Middle frontal gyrus (tissue), 1 donor: ENCODE results near the gene MUL1.

Source experiments
- DNase-seq: peaks from one replicate; pipeline ENCODE4 v3.0.0-alpha.2; 2015; ENCODE audit warnings: low spot score; ENCODE audit errors: extremely low spot score

Gene MUL1

GRCh38 chr1:20472121-20472520 is 35.8 kb downstream of the MUL1 start:
- DNase-seq: no peak

DNA sequence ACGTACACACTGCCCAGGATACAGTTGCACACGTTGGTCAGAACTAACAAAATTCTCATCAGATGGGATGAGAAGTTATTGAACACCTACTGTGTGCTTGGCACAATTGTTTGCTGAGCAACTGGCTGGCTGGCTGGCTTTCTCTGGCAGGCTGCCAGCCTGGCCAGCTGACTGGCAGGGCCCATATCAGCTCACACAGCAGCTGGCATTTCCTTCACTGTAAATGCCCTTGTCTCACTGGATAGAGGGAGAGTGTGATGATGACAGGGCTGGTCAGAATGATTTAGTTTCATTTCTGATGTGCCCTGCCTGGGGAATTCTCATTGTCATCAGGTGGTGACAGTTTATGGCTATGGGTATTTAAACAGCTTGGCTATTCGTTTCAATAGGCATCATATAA is 37.8 kb downstream of the MUL1 start:
- no peak for DNase-seq

DNA sequence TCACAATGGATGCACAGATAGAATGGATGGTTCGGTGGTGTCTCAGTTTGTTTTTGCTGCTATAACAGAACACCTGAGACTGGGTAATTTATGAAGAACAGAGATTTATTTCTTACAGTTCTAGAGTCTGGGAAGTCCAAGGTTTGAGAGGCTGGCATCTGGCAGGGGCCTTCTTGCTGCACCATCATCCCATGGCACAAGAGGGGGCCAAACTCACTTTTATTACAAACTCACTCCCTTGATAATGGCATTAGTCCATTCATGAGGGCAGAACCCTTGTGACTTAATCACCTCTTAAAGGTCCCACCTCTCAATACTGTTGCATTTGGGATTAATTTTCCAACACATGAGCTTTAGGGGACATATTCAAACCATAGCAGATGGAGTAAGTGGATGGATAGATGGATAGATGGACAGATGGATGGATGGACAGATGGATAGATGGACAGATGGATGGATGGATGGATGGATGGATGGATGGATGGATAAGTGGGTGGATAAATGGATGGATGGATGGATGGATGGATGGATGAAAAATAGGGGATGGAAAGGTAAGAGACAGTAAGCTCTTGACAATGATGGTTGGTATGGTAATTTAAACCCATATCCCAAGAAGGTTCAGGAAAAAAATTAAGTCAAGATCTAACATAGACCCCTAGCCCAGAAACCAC is 38.4 kb downstream of the MUL1 start:
- no peak for DNase-seq

DNA sequence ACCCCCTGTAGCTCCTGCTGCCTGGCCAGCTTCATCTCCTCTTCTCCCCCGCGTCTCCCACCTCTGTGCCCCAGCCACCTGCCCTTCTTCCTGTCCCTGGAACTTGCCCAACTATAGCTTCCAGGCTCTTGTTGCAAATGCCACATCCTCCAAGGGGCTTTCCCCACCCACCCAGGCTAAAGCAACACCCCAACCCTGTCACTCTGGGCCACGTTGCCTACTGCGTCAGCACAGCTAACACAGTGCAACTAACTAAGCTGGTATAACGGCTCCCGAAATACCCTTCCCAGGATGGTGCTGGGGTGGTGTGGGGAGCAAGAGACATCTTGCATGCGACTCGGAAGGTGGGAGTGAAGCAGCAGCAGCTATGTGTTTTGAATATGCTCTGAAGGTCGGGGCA is 41.7 kb downstream of the MUL1 start:
- no peak for DNase-seq

- no peak for DNase-seq
These were observed 42.8 kb downstream of the MUL1 start for GRCh38 chr1:20465187-20465586.

DNA sequence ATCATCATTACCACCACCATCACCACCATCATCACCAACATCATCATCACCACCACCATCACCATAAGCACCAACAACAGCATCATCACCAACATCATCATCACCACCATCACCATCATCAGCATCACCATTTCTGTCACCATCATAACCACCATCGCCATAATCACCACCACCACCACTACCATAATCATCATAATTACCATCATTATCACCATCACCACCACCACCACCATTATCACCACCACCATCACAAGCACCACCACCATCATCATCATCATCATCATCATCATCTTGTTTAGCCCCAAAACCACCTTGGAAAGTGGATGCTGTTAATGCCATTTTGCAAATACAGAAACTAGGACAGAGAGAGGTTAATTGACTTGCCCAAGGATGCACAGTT is 44.4 kb downstream of the MUL1 start:
- no peak for DNase-seq

- no peak for DNase-seq
These were observed 45.6 kb downstream of the MUL1 start for GRCh38 chr1:20462397-20462796.

GRCh38 chr1:20458717-20459116 is 49.2 kb downstream of the MUL1 start:
- DNase-seq: no peak

- no peak for DNase-seq
These were observed 53.9 kb downstream of the MUL1 start for GRCh38 chr1:20454004-20454403.

GRCh38 chr1:20449735-20450311 is 58.1 kb downstream of the MUL1 start:
- no peak for DNase-seq
